ENCODE results near the gene LY6G5B.

LY6G5B gene

GRCh38 chr6:31666337-31666965 is 3.3 kb upstream of the LY6G5B start:
- Histone ChIP-seq H3K36me3 (ENCODE audit: control insufficient read depth, insufficient read depth, low read length) (peaks cover 51% of the 10 kb centered on the region), H3K4me1 (ENCODE audit: control insufficient read depth, insufficient read depth, low read length) (peaks cover 3% of the 10 kb centered on the region), H3K9ac (ENCODE audit: low read depth, low read length) (peak overlapping the region; percentile 70), H3K27me3 (ENCODE audit: control insufficient read depth, insufficient read depth, low read length) (no peaks in the 10 kb centered on the region), H3K4me3 (ENCODE audit: low read depth, low read length) (peak overlapping the region; percentile 97), H3K9me3 (ENCODE audit: control insufficient read depth, insufficient read depth, low read length) (no peaks in the 10 kb centered on the region)

- Histone ChIP-seq H3K27me3 (ENCODE audit: control insufficient read depth, insufficient read depth, low read length) (peaks cover 3% of the 10 kb centered on the region), H3K9me3 (ENCODE audit: control insufficient read depth, insufficient read depth, low read length) (no peaks in the 10 kb centered on the region), H3K4me1 (ENCODE audit: control insufficient read depth, insufficient read depth, low read length) (peaks cover 2% of the 10 kb centered on the region), H3K9ac (ENCODE audit: low read depth, low read length) (no peak overlapping the region), H3K4me3 (ENCODE audit: low read depth, low read length) (no peak overlapping the region), H3K36me3 (ENCODE audit: control insufficient read depth, insufficient read depth, low read length) (peaks cover 12% of the 10 kb centered on the region)
Observed at GRCh38 chr6:31676322-31676903, 6.6 kb downstream of the LY6G5B start.

GRCh38 chr6:31676904-31677303 is 7.1 kb downstream of the LY6G5B start:
- H3K27me3 ChIP-seq (ENCODE audit: control insufficient read depth, insufficient read depth, low read length) = peaks cover 6% of the 10 kb centered on the region
- no peak overlapping the region for H3K4me3 ChIP-seq (ENCODE audit: low read depth, low read length)
- H3K9ac ChIP-seq (ENCODE audit: low read depth, low read length) = no peak overlapping the region
- H3K9me3 ChIP-seq (ENCODE audit: control insufficient read depth, insufficient read depth, low read length) = no peaks in the 10 kb centered on the region
- H3K36me3 ChIP-seq (ENCODE audit: control insufficient read depth, insufficient read depth, low read length) = peaks cover 7% of the 10 kb centered on the region
- H3K4me1 ChIP-seq (ENCODE audit: control insufficient read depth, insufficient read depth, low read length) = peaks cover 2% of the 10 kb centered on the region

- H3K4me1 ChIP-seq (ENCODE audit: control insufficient read depth, insufficient read depth, low read length) = peaks cover 2% of the 10 kb centered on the region
- H3K36me3 ChIP-seq (ENCODE audit: control insufficient read depth, insufficient read depth, low read length) = no peaks in the 10 kb centered on the region
- no peak overlapping the region for H3K9ac ChIP-seq (ENCODE audit: low read depth, low read length)
- no peaks in the 10 kb centered on the region for H3K9me3 ChIP-seq (ENCODE audit: control insufficient read depth, insufficient read depth, low read length)
- no peak overlapping the region for H3K4me3 ChIP-seq (ENCODE audit: low read depth, low read length)
- peaks cover 10% of the 10 kb centered on the region for H3K27me3 ChIP-seq (ENCODE audit: control insufficient read depth, insufficient read depth, low read length)
Observed at GRCh38 chr6:31677955-31678354, 8.2 kb downstream of the LY6G5B start.

GRCh38 chr6:31680226-31681134 is 10.7 kb downstream of the LY6G5B start, which contains the start of gene LY6G5C:
Gene LY6G5C (minus strand): TSS chr6:31681067. CDS start chr6:31680373, 694 bp downstream.
- peak within 1 kb of the TSS; percentile 64 for H3K4me3 ChIP-seq (ENCODE audit: low read depth, low read length)

GRCh38 chr6:31681135-31681671 is 11.4 kb downstream of the LY6G5B start:
- Histone ChIP-seq H3K36me3 (ENCODE audit: control insufficient read depth, insufficient read depth, low read length) (no peaks in the 10 kb centered on the region), H3K9ac (ENCODE audit: low read depth, low read length) (no peak overlapping the region), H3K4me3 (ENCODE audit: low read depth, low read length) (peak overlapping the region; percentile 64), H3K9me3 (ENCODE audit: control insufficient read depth, insufficient read depth, low read length) (no peaks in the 10 kb centered on the region), H3K27me3 (ENCODE audit: control insufficient read depth, insufficient read depth, low read length) (peaks cover 10% of the 10 kb centered on the region), H3K4me1 (ENCODE audit: control insufficient read depth, insufficient read depth, low read length) (peaks cover 2% of the 10 kb centered on the region)

More at GRCh38 chr6:31680226-31681134, 10.7 kb downstream of the LY6G5B start, which contains the start of gene LY6G5C:
- Histone ChIP-seq H3K9me3 (ENCODE audit: control insufficient read depth, insufficient read depth, low read length) (no peaks in the 10 kb centered on the region), H3K27me3 (ENCODE audit: control insufficient read depth, insufficient read depth, low read length) (peaks cover 10% of the 10 kb centered on the region), H3K36me3 (ENCODE audit: control insufficient read depth, insufficient read depth, low read length) (no peaks in the 10 kb centered on the region), H3K9ac (ENCODE audit: low read depth, low read length) (peak within 1 kb of the TSS; percentile 65), H3K4me1 (ENCODE audit: control insufficient read depth, insufficient read depth, low read length) (peaks cover 2% of the 10 kb centered on the region)

- no peak overlapping the region for H3K9ac ChIP-seq (ENCODE audit: low read depth, low read length)
- H3K4me3 ChIP-seq (ENCODE audit: low read depth, low read length) = peak overlapping the region; percentile 53
Observed at GRCh38 chr6:31683591-31683990, 13.8 kb downstream of the LY6G5B start.

GRCh38 chr6:31686483-31686882 is 16.7 kb downstream of the LY6G5B start:
- H3K4me3 ChIP-seq (ENCODE audit: low read depth, low read length) = no peak overlapping the region
- H3K4me1 ChIP-seq (ENCODE audit: control insufficient read depth, insufficient read depth, low read length) = peaks cover 2% of the 10 kb centered on the region
- no peak overlapping the region for H3K9ac ChIP-seq (ENCODE audit: low read depth, low read length)
- H3K9me3 ChIP-seq (ENCODE audit: control insufficient read depth, insufficient read depth, low read length) = no peaks in the 10 kb centered on the region
- H3K27me3 ChIP-seq (ENCODE audit: control insufficient read depth, insufficient read depth, low read length) = peaks cover 7% of the 10 kb centered on the region
- H3K36me3 ChIP-seq (ENCODE audit: control insufficient read depth, insufficient read depth, low read length) = peaks cover 25% of the 10 kb centered on the region

More at GRCh38 chr6:31683591-31683990, 13.8 kb downstream of the LY6G5B start:
- Histone ChIP-seq H3K9me3 (ENCODE audit: control insufficient read depth, insufficient read depth, low read length) (no peaks in the 10 kb centered on the region), H3K36me3 (ENCODE audit: control insufficient read depth, insufficient read depth, low read length) (peaks cover 10% of the 10 kb centered on the region), H3K27me3 (ENCODE audit: control insufficient read depth, insufficient read depth, low read length) (peaks cover 10% of the 10 kb centered on the region), H3K4me1 (ENCODE audit: control insufficient read depth, insufficient read depth, low read length) (peaks cover 2% of the 10 kb centered on the region)

GRCh38 chr6:31687321-31687720 is 17.5 kb downstream of the LY6G5B start:
- H3K4me1 ChIP-seq (ENCODE audit: control insufficient read depth, insufficient read depth, low read length) = peaks cover 2% of the 10 kb centered on the region
- peaks cover under 1% of the 10 kb centered on the region for H3K27me3 ChIP-seq (ENCODE audit: control insufficient read depth, insufficient read depth, low read length)
- no peak overlapping the region for H3K4me3 ChIP-seq (ENCODE audit: low read depth, low read length)
- H3K9me3 ChIP-seq (ENCODE audit: control insufficient read depth, insufficient read depth, low read length) = no peaks in the 10 kb centered on the region
- peaks cover 28% of the 10 kb centered on the region for H3K36me3 ChIP-seq (ENCODE audit: control insufficient read depth, insufficient read depth, low read length)
- no peak overlapping the region for H3K9ac ChIP-seq (ENCODE audit: low read depth, low read length)

- Histone ChIP-seq H3K4me3 (ENCODE audit: low read depth, low read length) (no peak overlapping the region), H3K27me3 (ENCODE audit: control insufficient read depth, insufficient read depth, low read length) (no peaks in the 10 kb centered on the region), H3K36me3 (ENCODE audit: control insufficient read depth, insufficient read depth, low read length) (peaks cover 28% of the 10 kb centered on the region), H3K9ac (ENCODE audit: low read depth, low read length) (no peak overlapping the region), H3K9me3 (ENCODE audit: control insufficient read depth, insufficient read depth, low read length) (no peaks in the 10 kb centered on the region), H3K4me1 (ENCODE audit: control insufficient read depth, insufficient read depth, low read length) (peaks cover 2% of the 10 kb centered on the region)
Observed at GRCh38 chr6:31687860-31688693, 18.3 kb downstream of the LY6G5B start.

All from iPS-15b (cell line).